Measurements from ENCODE around the gene JADE2. TPM values are rescaled to one million over a fixed set of nuclear protein-coding genes. Genes with fewer than 3 reads are reported as not detected.

The JADE2 gene
- total and polyA plus RNA-seq, 2 donors (not counting 3 experiments of a cell fraction or from before 2014, with no cell fraction given), result 11.6 to 31.1 TPM

- dilution Hi-C loops (cut with MboI; ENCODE audit: extremely low pct_ligation_motif_present, low sequenced_read_pairs) (no loop called here), intact Hi-C loops (cut with micrococcal nuclease) (no loop called here)
- ChIA-PET POLR2A (no interaction called here), CTCF (interaction anchor here (1.9 kb wide), 1 partner anchor 19 kb away, joined by 7 read pairs; no protein-coding TSS in a partner anchor)
- H3K4me2 ChIP-seq (ENCODE audit: insufficient read depth, low read length), result no peak overlapping the region
- no peak for TF ChIP-seq POLR2A (IDR thresholded peaks at IDR 0.05; ENCODE audit: low read depth, low read length)
- no peak for TF ChIP-seq MYC (IDR thresholded peaks at IDR 0.05; ENCODE audit: low read depth, low read length)
- no peak for TF ChIP-seq JUN (IDR thresholded peaks at IDR 0.05; ENCODE audit: borderline replicate concordance, insufficient read depth, insufficient read length, low read depth)
- no peak for TF ChIP-seq POLR2AphosphoS5 (IDR thresholded peaks at IDR 0.05; ENCODE audit: insufficient read depth, low read depth, low read length)
- TF ChIP-seq FOS (IDR thresholded peaks at IDR 0.05; ENCODE audit: borderline replicate concordance, insufficient read depth, low read length), result no peak
- no peaks in the 10 kb centered on the region for H4K20me1 ChIP-seq (replicated peaks; ENCODE audit: control insufficient read depth, extremely low read depth, insufficient read depth, low read length)
- FAIRE-seq, result no peak
- no peaks in the 10 kb centered on the region for H3K27me3 ChIP-seq (ENCODE audit: control insufficient read depth in 2 of 2, insufficient read depth in 2 of 2, low read length in 2 of 2)
- no peaks in the 10 kb centered on the region for H3K79me2 ChIP-seq (ENCODE audit: control insufficient read depth, insufficient read depth, low read length)
- no peaks in the 10 kb centered on the region for H3K9me3 ChIP-seq (replicated peaks; ENCODE audit: control insufficient read depth, insufficient read depth, low read length)
- DNase-seq (ENCODE audit: low read depth, low spot score), result no peak
- no peak overlapping the region for H3K27ac ChIP-seq (ENCODE audit: insufficient read depth, low read depth, low read length)
- no peaks in the 10 kb centered on the region for H3K4me1 ChIP-seq (ENCODE audit: control insufficient read depth, extremely low read depth, insufficient read depth, low read length)
- BruUV-seq (replicated peaks), result no TSS peak
- no peak overlapping the region for H2AFZ ChIP-seq (ENCODE audit: low read depth, low read length)
- H3K9me1 ChIP-seq (replicated peaks; ENCODE audit: control insufficient read depth, extremely low read depth, insufficient read depth, low read length), result no peaks in the 10 kb centered on the region
- no peak overlapping the region for H3K4me3 ChIP-seq (replicated peaks in 1 of 3; ENCODE audit: insufficient read depth in 1 of 3, low read depth in 1 of 3, low read length in 3 of 3)
- H3K36me3 ChIP-seq (ENCODE audit: control insufficient read depth in 2 of 2, extremely low read depth in 1 of 2, insufficient read depth in 2 of 2, low read length in 2 of 2), result peaks cover 15 to 18% of the 10 kb centered on the region in 2 experiments
- H3K9ac ChIP-seq (replicated peaks; ENCODE audit: extremely low read depth, insufficient read depth, low read length), result no peak overlapping the region
These were observed 81.3 kb downstream of the JADE2 start for GRCh38 chr5:134606726-134607125.

GRCh38 chr5:134608555-134608954 lies 83.1 kb downstream of the JADE2 start:
- Histone ChIP-seq H3K4me2 (ENCODE audit: insufficient read depth, low read length) (no peak overlapping the region), H3K9me3 (replicated peaks; ENCODE audit: control insufficient read depth, insufficient read depth, low read length) (no peaks in the 10 kb centered on the region), H3K79me2 (ENCODE audit: control insufficient read depth, insufficient read depth, low read length) (no peaks in the 10 kb centered on the region), H3K36me3 (ENCODE audit: control insufficient read depth in 2 of 2, extremely low read depth in 1 of 2, insufficient read depth in 2 of 2, low read length in 2 of 2) (peaks cover 16 to 19% of the 10 kb centered on the region in 2 experiments), H3K27me3 (ENCODE audit: control insufficient read depth in 2 of 2, insufficient read depth in 2 of 2, low read length in 2 of 2) (no peaks in the 10 kb centered on the region), H3K4me3 (replicated peaks in 1 of 3; ENCODE audit: insufficient read depth in 1 of 3, low read depth in 1 of 3, low read length in 3 of 3) (no peak overlapping the region), H4K20me1 (replicated peaks; ENCODE audit: control insufficient read depth, extremely low read depth, insufficient read depth, low read length) (no peaks in the 10 kb centered on the region), H3K27ac (ENCODE audit: insufficient read depth, low read depth, low read length) (no peak overlapping the region), H3K9me1 (replicated peaks; ENCODE audit: control insufficient read depth, extremely low read depth, insufficient read depth, low read length) (no peaks in the 10 kb centered on the region), H3K4me1 (ENCODE audit: control insufficient read depth, extremely low read depth, insufficient read depth, low read length) (no peaks in the 10 kb centered on the region), H3K9ac (replicated peaks; ENCODE audit: extremely low read depth, insufficient read depth, low read length) (no peak overlapping the region), H2AFZ (ENCODE audit: low read depth, low read length) (no peak overlapping the region)
- ChIA-PET POLR2A (no interaction called here), CTCF (interaction anchor here (1.6 to 1.8 kb wide), 3 partner anchors 21 to 319 kb away, joined by 5 read pairs; no protein-coding TSS in a partner anchor)
- FAIRE-seq, result no peak
- DNase-seq (ENCODE audit: low read depth, low spot score), result no peak
- intact Hi-C loops (cut with micrococcal nuclease) (no loop called here), dilution Hi-C loops (cut with MboI; ENCODE audit: extremely low pct_ligation_motif_present, low sequenced_read_pairs) (no loop called here)
- BruUV-seq (replicated peaks), result no TSS peak
- no peak for TF ChIP-seq MYC (IDR thresholded peaks at IDR 0.05; ENCODE audit: low read depth, low read length)
- TF ChIP-seq JUN (IDR thresholded peaks at IDR 0.05; ENCODE audit: borderline replicate concordance, insufficient read depth, insufficient read length, low read depth), result no peak
- TF ChIP-seq GATA2 (IDR thresholded peaks at IDR 0.05; ENCODE audit: insufficient read depth, insufficient read length, low read depth, low read length), result no peak
- TF ChIP-seq FOS (IDR thresholded peaks at IDR 0.05; ENCODE audit: borderline replicate concordance, insufficient read depth, low read length), result no peak
- TF ChIP-seq POLR2AphosphoS5 (IDR thresholded peaks at IDR 0.05; ENCODE audit: insufficient read depth, low read depth, low read length), result no peak
- no peak for TF ChIP-seq CTCF (IDR thresholded peaks at IDR 0.05; ENCODE audit: extremely low read depth in 1 of 2, insufficient read depth in 1 of 2, low read depth in 1 of 2, low read length in 2 of 2)
